SK-N-DZ (cell line): Measurements from ENCODE around the gene HHATL.

Experiments used
- DNase-seq: peaks from one replicate; pipeline ENCODE4 v3.0.0-alpha.2; 2015; ENCODE audit warnings: low spot score

Gene HHATL

GRCh38 chr3:42652611-42653302 is 49.8 kb downstream of the HHATL start:
- DNase-seq, result no peak

- DNase-seq, result no peak
These were observed 50.4 kb downstream of the HHATL start for GRCh38 chr3:42652251-42652610.

- DNase-seq, result no peak
These were observed 51.1 kb downstream of the HHATL start for GRCh38 chr3:42651248-42652091.

GRCh38 chr3:42649783-42650182 is 52.8 kb downstream of the HHATL start:
- no peak for DNase-seq

- DNase-seq, result no peak
These were observed 53.6 kb downstream of the HHATL start for GRCh38 chr3:42649006-42649405.

GRCh38 chr3:42647821-42648459 is 54.7 kb downstream of the HHATL start:
- no peak for DNase-seq
